GM18868 (cell line): Measurements from ENCODE around the gene NCK2.

ENCODE experiments used
- ATAC-seq: cut with Tn5 transposase; IDR thresholded peaks from one replicate; pipeline ENCODE4 v1.9.1; 2021; ENCODE audit warnings: mild to moderate bottlenecking, moderate library complexity; ENCODE audit not compliant: unreplicated experiment

Gene NCK2

DNA sequence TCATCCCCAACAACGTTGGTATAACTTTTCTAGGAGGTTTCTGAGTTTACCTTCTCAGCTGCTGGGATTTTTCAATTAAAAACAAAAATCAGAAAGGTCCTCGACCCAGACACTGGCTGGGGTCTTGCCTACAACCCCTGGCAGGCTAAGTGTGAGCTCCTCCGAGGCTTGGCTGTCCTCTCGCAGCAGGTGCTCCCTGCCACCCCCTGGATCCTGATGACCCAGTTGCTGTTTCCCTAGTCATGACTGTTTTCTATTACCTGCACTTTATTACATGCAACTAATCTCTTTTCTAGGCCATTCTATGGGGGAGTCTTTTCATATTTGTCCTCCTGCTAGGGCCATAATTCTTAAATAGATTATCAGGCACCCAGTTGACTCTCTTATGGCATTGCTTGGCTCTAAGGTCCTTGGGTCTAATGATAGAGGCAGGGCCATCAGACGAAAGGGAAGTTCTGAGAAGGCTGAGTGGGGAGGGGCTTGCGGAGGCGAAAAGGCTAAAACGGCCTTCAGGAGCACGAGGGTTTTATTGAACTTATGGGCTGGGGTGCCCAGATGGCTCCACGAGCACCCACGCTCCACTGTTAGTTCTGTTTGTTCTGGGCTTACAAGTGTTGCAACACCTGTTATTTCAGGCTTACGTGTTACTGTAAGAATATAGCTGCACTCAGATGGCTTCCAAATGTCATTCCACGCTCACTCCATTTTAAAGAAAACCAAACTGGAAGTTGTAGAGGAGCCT lies 166.0 kb downstream of the NCK2 start:
- no peak for ATAC-seq

GRCh38 chr2:105911425-105911824 lies 166.7 kb downstream of the NCK2 start:
- no peak for ATAC-seq

DNA sequence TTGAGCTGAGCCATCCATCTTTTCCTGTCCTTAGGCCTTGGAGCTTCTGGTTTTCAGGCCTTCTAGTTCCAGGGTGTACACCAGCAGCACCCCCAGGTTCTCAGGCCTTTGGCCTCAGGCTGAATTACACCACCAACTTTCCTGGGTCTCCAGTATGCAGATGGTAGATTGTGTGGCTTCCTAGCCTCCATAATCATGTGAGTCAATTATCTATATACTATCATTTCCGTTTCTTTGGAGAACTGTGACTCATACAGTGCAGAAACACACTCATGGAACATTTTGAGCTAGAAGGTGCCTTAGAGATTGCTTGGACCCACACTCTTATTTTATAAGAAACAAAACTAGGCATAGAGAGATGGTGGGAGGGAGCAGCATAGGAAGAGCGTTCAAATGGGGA lies 167.4 kb downstream of the NCK2 start:
- no peak for ATAC-seq

GRCh38 chr2:105915005-105915558 lies 170.4 kb downstream of the NCK2 start:
- ATAC-seq: no peak

DNA sequence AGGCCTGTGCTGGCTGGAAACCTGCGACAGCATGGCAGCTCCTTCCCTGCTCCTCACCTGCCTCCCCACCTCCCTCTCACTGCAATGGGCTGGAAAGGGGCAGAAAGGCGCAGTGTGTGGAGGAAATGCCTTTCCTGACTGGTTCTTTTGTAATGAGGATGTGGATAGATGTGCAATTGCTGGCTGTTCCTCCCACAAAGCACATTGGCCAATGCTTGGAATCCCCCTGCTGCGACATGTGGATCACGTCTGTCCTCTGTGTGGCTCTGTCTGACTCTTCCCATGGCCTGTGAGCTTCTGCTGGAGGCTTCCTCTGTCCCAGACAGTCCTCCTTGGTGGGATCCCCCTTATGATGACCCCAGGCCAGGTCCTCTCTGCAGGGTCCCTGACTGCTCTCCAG lies 172.5 kb downstream of the NCK2 start:
- no peak for ATAC-seq

DNA sequence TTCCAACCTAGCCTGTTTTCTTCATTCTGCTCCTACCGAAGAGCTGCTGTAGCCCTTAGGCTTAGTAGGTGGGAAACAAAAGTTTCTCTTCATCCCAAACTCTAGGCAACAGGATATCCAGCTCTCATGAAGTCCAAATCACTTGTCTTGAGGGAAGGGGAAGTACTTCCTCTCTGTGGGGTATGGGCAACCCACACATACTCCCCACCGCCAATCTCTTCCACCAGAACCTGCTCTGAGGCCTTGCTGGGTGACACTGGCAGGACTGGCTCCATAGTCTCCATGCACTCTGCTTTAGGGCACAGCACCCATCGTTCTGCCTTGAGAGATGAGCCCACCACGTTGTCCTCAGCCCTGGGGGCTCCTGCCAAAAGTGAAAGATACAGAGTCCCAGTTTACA lies 173.0 kb downstream of the NCK2 start:
- ATAC-seq: no peak

GRCh38 chr2:105919191-105919811 lies 174.6 kb downstream of the NCK2 start:
- no peak for ATAC-seq

DNA sequence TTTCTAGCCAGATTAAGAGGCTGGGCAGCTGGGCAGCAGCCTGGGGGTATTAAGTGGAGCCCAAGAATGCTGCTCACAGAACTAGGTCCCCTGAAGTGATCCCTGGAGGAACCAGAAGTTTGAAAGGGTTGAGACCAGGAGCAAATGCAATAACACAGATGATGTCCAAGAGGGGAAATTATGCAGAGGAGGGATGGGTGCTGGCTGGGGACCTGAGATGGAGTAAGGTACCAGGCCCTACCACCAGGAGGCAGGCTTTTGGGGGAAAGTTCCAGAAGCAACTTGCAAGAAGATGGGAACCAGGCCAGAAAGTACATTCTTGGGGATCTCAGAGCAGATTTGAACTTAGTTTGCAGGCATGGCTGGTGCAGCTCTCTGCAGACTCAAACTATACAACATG lies 175.1 kb downstream of the NCK2 start:
- no peak for ATAC-seq

DNA sequence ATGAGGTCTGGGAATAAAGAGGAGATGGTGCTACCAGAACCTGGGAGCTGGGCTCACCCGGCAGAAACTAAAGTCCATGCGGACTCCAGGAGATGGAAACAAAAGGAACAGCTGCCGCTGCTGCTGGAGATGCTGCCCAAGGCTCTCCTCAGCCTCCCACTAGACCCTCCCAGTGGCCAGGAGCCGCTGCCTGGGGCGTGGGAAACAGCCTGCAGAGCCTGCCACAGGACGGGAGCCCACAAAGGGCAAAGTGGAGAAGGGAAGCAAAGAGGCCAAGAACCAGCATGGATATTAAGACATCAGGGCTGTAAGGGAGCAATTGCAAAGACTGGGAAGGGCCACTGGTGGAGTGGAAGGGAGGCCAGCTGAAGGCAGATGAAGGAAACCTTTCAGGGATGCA lies 179.6 kb downstream of the NCK2 start:
- ATAC-seq: no peak

- ATAC-seq: no peak
These were observed 180.2 kb downstream of the NCK2 start for GRCh38 chr2:105924932-105925331.

DNA sequence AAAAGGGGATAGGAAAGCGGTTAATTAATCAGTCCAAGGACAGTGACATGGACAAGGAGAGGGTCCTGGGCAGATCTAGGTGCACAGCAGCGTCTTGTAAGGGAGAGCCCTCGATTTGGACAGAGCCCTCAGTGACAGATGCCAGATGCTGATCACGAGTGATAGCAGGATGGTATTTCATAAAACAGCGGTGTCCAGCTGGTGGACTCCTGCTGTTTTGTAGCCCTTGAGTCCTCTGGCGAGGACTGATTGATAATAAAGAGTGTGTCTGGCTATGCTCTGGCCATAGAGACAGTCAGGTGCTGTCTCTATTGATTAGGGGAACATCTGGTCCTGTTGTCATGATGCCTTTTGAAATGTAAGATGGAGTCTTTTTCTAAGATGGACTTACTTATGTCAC lies 180.7 kb downstream of the NCK2 start:
- ATAC-seq: no peak

DNA sequence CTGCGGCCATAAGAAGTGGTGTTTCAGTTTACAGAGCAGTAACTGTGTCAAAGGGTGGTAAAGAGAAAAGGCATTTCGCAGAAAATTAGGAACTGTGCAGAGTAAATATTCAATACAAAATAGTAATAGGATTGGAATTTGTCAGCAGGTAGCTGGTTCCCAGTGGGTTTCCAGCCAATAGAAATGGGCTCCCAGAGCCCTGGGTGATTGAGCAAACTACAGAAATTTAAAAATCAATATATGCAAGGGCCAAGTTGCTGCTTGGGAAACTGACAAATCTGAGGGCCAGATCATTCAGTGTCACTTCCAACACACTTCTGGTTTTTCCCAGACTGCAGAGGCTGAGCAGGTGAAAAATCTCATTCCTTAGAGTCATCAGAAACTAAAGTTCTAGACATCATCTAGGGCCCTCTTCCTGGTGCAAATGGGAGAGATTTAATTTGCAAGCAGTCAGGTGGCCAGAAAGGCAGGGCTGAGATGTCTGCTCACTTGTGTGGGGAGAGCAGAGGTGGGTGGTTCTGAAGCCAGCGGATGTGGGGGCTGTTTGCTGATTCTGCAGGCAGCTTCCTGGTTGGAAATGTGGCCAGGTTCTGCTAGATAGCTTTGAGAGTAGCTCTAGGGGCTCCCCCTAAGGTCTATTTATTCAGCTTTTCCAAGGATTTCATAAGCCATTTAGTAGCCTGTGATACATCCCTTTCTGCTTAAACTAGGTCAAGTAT lies 182.4 kb downstream of the NCK2 start:
- no peak for ATAC-seq

DNA sequence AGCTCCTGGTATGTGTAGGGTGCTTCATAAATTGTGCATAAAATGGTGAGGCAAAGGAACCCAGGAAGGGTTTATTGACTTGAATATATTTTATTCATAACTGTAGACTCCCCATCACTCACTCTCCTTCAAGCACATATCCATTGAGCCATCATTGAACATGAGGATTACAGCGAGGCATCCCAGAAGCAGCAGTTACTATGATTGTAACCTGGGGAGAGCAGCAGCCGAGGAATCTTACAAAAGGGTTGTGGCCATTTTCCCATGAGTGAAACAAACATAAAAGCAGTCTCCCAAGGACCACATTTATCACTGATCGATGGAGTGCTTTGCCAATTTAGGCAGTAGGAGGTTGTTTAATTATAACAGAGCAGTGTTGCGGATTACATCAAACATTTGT lies 183.4 kb downstream of the NCK2 start:
- ATAC-seq: no peak

- ATAC-seq: no peak
These were observed 183.9 kb downstream of the NCK2 start for GRCh38 chr2:105928563-105928962.

DNA sequence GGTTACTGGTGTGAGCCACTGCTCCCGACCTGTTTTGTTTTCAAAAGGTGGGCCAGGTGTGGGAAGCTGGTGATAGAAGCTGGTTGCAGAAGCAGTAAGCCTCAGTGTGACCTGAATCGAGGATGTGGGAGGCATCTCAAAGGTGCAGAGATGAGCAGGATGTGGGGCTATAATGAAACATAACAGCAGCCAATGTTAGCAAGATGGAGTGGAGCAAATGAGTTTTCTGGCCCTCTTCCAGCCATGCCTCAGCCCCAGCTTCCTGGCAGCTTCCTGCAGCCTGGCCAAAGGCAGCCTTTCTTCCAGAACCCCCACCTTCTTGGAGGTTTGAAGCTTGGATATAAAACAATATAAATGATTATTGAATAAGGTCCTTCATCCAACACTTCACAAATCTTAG lies 184.8 kb downstream of the NCK2 start:
- ATAC-seq: no peak

- no peak for ATAC-seq
These were observed 187.9 kb downstream of the NCK2 start for GRCh38 chr2:105932582-105932981.

- no peak for ATAC-seq
These were observed 189.2 kb downstream of the NCK2 start for GRCh38 chr2:105933906-105934305.

DNA sequence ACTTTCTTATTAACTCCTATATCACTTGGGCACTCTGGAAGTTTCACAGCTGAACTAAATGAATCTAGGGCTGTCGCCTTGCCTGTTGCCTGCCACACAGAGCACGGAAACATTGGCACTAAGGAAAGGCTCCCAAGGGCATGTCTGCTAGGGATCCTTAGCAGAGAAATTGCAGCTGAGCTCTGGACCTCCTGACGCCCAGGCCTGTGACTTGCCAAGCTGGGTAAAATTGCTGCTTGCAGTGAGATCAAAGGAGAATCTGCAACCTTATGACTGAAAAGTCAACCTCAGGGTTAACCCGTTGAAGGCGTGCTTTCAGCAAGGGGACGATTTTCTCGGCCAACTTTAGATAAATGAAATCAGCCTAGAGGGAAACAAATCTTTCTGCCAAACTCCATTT lies 189.8 kb downstream of the NCK2 start:
- no peak for ATAC-seq

DNA sequence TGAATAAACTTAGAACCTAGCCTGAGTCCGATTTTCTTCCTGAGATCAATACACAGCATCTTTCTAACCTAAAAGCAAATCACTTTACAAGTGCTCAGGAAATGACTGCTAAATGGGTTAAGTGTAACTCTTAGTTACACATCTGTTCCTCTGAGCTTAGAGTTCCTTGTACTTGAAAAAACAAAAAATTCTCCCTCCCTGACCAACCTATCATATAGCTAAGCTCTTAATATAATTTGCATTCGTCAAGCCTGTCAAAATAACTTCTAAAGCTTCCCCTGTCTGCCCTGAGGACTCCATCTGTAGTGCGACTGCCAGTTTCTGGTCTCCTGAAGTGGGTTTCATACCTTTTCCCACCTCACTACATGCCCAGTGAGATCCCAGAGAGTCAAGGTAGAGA lies 190.4 kb downstream of the NCK2 start:
- ATAC-seq: no peak

- ATAC-seq: no peak
These were observed 192.2 kb downstream of the NCK2 start for GRCh38 chr2:105936954-105937353.

- no peak for ATAC-seq
These were observed 192.9 kb downstream of the NCK2 start for GRCh38 chr2:105937498-105938097.
